ENCODE results near the gene GRIN2D.

The GRIN2D gene

GRCh38 chr19:48401287-48401686 is 7.8 kb downstream of the GRIN2D start:
- DNase-seq = peak; percentile 45
- Histone ChIP-seq H3K4ac (ENCODE audit: low read depth, low read length) (no peak overlapping the region), H3K9ac (ENCODE audit: low read length) (no peak overlapping the region), H3K4me3 (ENCODE audit: low read length) (no peak overlapping the region), H3K18ac (ENCODE audit: low read length) (no peak overlapping the region), H4K5ac (ENCODE audit: low read length) (no peak overlapping the region), H3K4me1 (ENCODE audit: control insufficient read depth, low read depth, low read length) (peaks cover 4% of the 10 kb centered on the region), H2BK5ac (ENCODE audit: low read length) (no peak overlapping the region), H3K4me2 (ENCODE audit: low read length) (no peak overlapping the region), H3K23ac (ENCODE audit: low read length) (no peak overlapping the region), H3K27me3 (ENCODE audit: insufficient read depth, low read length, poor library complexity) (no peaks in the 10 kb centered on the region), H2BK15ac (replicated peaks; ENCODE audit: low read depth) (no peak overlapping the region), H2BK120ac (ENCODE audit: low read depth, low read length) (no peak overlapping the region), H2AK5ac (ENCODE audit: low read length) (no peak overlapping the region), H3K79me2 (ENCODE audit: control insufficient read depth, insufficient read depth, low read length) (no peaks in the 10 kb centered on the region), H3K36me3 (ENCODE audit: control insufficient read depth, insufficient read depth, low read length) (no peaks in the 10 kb centered on the region), H3K79me1 (ENCODE audit: low read length) (no peaks in the 10 kb centered on the region), H4K8ac (ENCODE audit: low read depth, low read length) (no peak overlapping the region), H3K56ac (ENCODE audit: low read length) (peak overlapping the region; percentile 20), H3K27ac (ENCODE audit: low read depth, low read length) (no peak overlapping the region)
- no CpG with 5 or more reads among the region's 5 CpGs for WGBS (ENCODE audit: extremely low coverage, insufficient coverage, low lambda C conversion rate)

- Histone ChIP-seq H2BK120ac (ENCODE audit: low read depth, low read length) (no peak overlapping the region), H3K4ac (ENCODE audit: low read depth, low read length) (no peak overlapping the region), H3K79me1 (ENCODE audit: low read length) (no peaks in the 10 kb centered on the region), H3K18ac (ENCODE audit: low read length) (no peak overlapping the region), H3K4me2 (ENCODE audit: low read length) (no peak overlapping the region), H3K23ac (ENCODE audit: low read length) (no peak overlapping the region), H3K27ac (ENCODE audit: low read depth, low read length) (no peak overlapping the region), H4K8ac (ENCODE audit: low read depth, low read length) (no peak overlapping the region), H3K27me3 (ENCODE audit: insufficient read depth, low read length, poor library complexity) (no peaks in the 10 kb centered on the region), H3K9ac (ENCODE audit: low read length) (no peak overlapping the region), H2AK5ac (ENCODE audit: low read length) (no peak overlapping the region), H3K79me2 (ENCODE audit: control insufficient read depth, insufficient read depth, low read length) (no peaks in the 10 kb centered on the region), H2BK5ac (ENCODE audit: low read length) (no peak overlapping the region), H3K36me3 (ENCODE audit: control insufficient read depth, insufficient read depth, low read length) (no peaks in the 10 kb centered on the region), H2BK15ac (replicated peaks; ENCODE audit: low read depth) (no peak overlapping the region), H4K5ac (ENCODE audit: low read length) (no peak overlapping the region), H3K4me1 (ENCODE audit: control insufficient read depth, low read depth, low read length) (peaks cover 1% of the 10 kb centered on the region), H3K4me3 (ENCODE audit: low read length) (no peak overlapping the region), H3K56ac (ENCODE audit: low read length) (no peak overlapping the region)
- WGBS (ENCODE audit: extremely low coverage, insufficient coverage, low lambda C conversion rate) = no CpG with 5 or more reads among the region's 3 CpGs
- DNase-seq = peak; percentile 91
Observed at GRCh38 chr19:48403606-48404005, 10.1 kb downstream of the GRIN2D start.

- no peak overlapping the region for H4K8ac ChIP-seq (ENCODE audit: low read depth, low read length)
- no peak overlapping the region for H2BK120ac ChIP-seq (ENCODE audit: low read depth, low read length)
- no peak overlapping the region for H3K9ac ChIP-seq (ENCODE audit: low read length)
- DNase-seq = no peak
- no peak overlapping the region for H3K4ac ChIP-seq (ENCODE audit: low read depth, low read length)
- H2BK5ac ChIP-seq (ENCODE audit: low read length) = no peak overlapping the region
- H3K79me2 ChIP-seq (ENCODE audit: control insufficient read depth, insufficient read depth, low read length) = no peaks in the 10 kb centered on the region
- no peaks in the 10 kb centered on the region for H3K27me3 ChIP-seq (ENCODE audit: insufficient read depth, low read length, poor library complexity)
- H4K5ac ChIP-seq (ENCODE audit: low read length) = no peak overlapping the region
- WGBS (ENCODE audit: extremely low coverage, insufficient coverage, low lambda C conversion rate) = no CpG with 5 or more reads among the region's 27 CpGs
- no peak overlapping the region for H3K27ac ChIP-seq (ENCODE audit: low read depth, low read length)
- no peak overlapping the region for H3K23ac ChIP-seq (ENCODE audit: low read length)
- H3K18ac ChIP-seq (ENCODE audit: low read length) = no peak overlapping the region
- H3K56ac ChIP-seq (ENCODE audit: low read length) = no peak overlapping the region
- no peak overlapping the region for H2AK5ac ChIP-seq (ENCODE audit: low read length)
- no peak overlapping the region for H2BK15ac ChIP-seq (replicated peaks; ENCODE audit: low read depth)
- H3K4me3 ChIP-seq (ENCODE audit: low read length) = no peak overlapping the region
- no peaks in the 10 kb centered on the region for H3K36me3 ChIP-seq (ENCODE audit: control insufficient read depth, insufficient read depth, low read length)
- H3K4me2 ChIP-seq (ENCODE audit: low read length) = no peak overlapping the region
- H3K79me1 ChIP-seq (ENCODE audit: low read length) = no peaks in the 10 kb centered on the region
- no peaks in the 10 kb centered on the region for H3K4me1 ChIP-seq (ENCODE audit: control insufficient read depth, low read depth, low read length)
Observed at GRCh38 chr19:48405010-48405659, 11.7 kb downstream of the GRIN2D start.

- H3K4me2 ChIP-seq (ENCODE audit: low read length) = no peak overlapping the region
- no peak overlapping the region for H3K27ac ChIP-seq (ENCODE audit: low read depth, low read length)
- H3K4ac ChIP-seq (ENCODE audit: low read depth, low read length) = no peak overlapping the region
- H3K23ac ChIP-seq (ENCODE audit: low read length) = no peak overlapping the region
- no peak overlapping the region for H3K56ac ChIP-seq (ENCODE audit: low read length)
- no peak overlapping the region for H3K4me3 ChIP-seq (ENCODE audit: low read length)
- H3K36me3 ChIP-seq (ENCODE audit: control insufficient read depth, insufficient read depth, low read length) = no peaks in the 10 kb centered on the region
- H3K27me3 ChIP-seq (ENCODE audit: insufficient read depth, low read length, poor library complexity) = no peaks in the 10 kb centered on the region
- H2AK5ac ChIP-seq (ENCODE audit: low read length) = no peak overlapping the region
- no peaks in the 10 kb centered on the region for H3K4me1 ChIP-seq (ENCODE audit: control insufficient read depth, low read depth, low read length)
- DNase-seq = no peak
- H3K79me2 ChIP-seq (ENCODE audit: control insufficient read depth, insufficient read depth, low read length) = no peaks in the 10 kb centered on the region
- no peak overlapping the region for H2BK120ac ChIP-seq (ENCODE audit: low read depth, low read length)
- no peak overlapping the region for H2BK5ac ChIP-seq (ENCODE audit: low read length)
- no peak overlapping the region for H3K9ac ChIP-seq (ENCODE audit: low read length)
- H3K18ac ChIP-seq (ENCODE audit: low read length) = no peak overlapping the region
- no peaks in the 10 kb centered on the region for H3K79me1 ChIP-seq (ENCODE audit: low read length)
- no peak overlapping the region for H4K8ac ChIP-seq (ENCODE audit: low read depth, low read length)
- H4K5ac ChIP-seq (ENCODE audit: low read length) = no peak overlapping the region
- H2BK15ac ChIP-seq (replicated peaks; ENCODE audit: low read depth) = no peak overlapping the region
- WGBS (ENCODE audit: extremely low coverage, insufficient coverage, low lambda C conversion rate) = no CpG with 5 or more reads among the region's 13 CpGs
Observed at GRCh38 chr19:48405850-48406249, 12.4 kb downstream of the GRIN2D start.

DNA sequence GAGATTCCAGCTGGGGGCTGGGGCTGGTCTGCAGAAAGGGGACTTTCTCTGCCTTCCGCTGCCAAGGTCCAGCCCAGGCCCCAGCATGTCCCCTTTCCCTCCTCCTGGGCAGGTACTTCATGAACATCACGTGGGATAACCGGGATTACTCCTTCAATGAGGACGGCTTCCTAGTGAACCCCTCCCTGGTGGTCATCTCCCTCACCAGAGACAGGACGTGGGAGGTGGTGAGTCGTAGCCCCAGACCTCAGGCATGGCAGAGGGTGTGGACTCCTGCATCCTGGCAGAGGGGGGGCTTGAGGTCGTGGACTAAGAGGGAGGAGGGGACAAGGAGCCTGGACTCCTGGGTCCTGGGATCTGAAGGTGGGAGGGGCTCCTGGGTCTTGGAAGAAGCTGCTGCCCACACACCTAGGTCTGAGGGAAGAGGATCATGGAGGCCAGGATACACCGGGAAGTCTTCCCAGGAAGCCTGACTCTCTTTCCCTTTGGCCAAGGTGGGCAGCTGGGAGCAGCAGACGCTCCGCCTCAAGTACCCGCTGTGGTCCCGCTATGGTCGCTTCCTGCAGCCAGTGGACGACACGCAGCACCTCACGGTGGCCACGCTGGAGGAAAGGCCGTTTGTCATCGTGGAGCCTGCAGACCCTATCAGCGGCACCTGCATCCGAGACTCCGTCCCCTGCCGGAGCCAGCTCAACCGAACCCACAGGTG is 20.6 kb downstream of the GRIN2D start:
- DNase-seq = peak; percentile 61
- H3K36me3 ChIP-seq (ENCODE audit: control insufficient read depth, insufficient read depth, low read length) = no peaks in the 10 kb centered on the region
- H3K4me1 ChIP-seq (ENCODE audit: control insufficient read depth, low read depth, low read length) = no peaks in the 10 kb centered on the region
- no peak overlapping the region for H4K8ac ChIP-seq (ENCODE audit: low read depth, low read length)
- H2BK5ac ChIP-seq (ENCODE audit: low read length) = no peak overlapping the region
- H3K79me2 ChIP-seq (ENCODE audit: control insufficient read depth, insufficient read depth, low read length) = no peaks in the 10 kb centered on the region
- H3K4me2 ChIP-seq (ENCODE audit: low read length) = peak overlapping the region; percentile 6
- no peak overlapping the region for H4K5ac ChIP-seq (ENCODE audit: low read length)
- H3K4ac ChIP-seq (ENCODE audit: low read depth, low read length) = no peak overlapping the region
- no peaks in the 10 kb centered on the region for H3K79me1 ChIP-seq (ENCODE audit: low read length)
- H3K27ac ChIP-seq (ENCODE audit: low read depth, low read length) = no peak overlapping the region
- peak overlapping the region; percentile 59 for H3K56ac ChIP-seq (ENCODE audit: low read length)
- H3K4me3 ChIP-seq (ENCODE audit: low read length) = no peak overlapping the region
- no CpG with 5 or more reads among the region's 24 CpGs for WGBS (ENCODE audit: extremely low coverage, insufficient coverage, low lambda C conversion rate)
- H3K18ac ChIP-seq (ENCODE audit: low read length) = no peak overlapping the region
- H2AK5ac ChIP-seq (ENCODE audit: low read length) = no peak overlapping the region
- no peak overlapping the region for H3K23ac ChIP-seq (ENCODE audit: low read length)
- H2BK15ac ChIP-seq (replicated peaks; ENCODE audit: low read depth) = no peak overlapping the region
- H2BK120ac ChIP-seq (ENCODE audit: low read depth, low read length) = no peak overlapping the region
- no peaks in the 10 kb centered on the region for H3K27me3 ChIP-seq (ENCODE audit: insufficient read depth, low read length, poor library complexity)
- H3K9ac ChIP-seq (ENCODE audit: low read length) = peak overlapping the region; percentile 11
